ENCODE data around the gene PCBP3. TPM values are rescaled to one million over a fixed set of nuclear protein-coding genes. Genes with fewer than 3 reads are reported as not detected.

Gene PCBP3
- total and polyA plus RNA-seq, 2 of the 13 experiments (the other 11 are each of a cell fraction or from before 2014, with no cell fraction given) = not detected

DNA sequence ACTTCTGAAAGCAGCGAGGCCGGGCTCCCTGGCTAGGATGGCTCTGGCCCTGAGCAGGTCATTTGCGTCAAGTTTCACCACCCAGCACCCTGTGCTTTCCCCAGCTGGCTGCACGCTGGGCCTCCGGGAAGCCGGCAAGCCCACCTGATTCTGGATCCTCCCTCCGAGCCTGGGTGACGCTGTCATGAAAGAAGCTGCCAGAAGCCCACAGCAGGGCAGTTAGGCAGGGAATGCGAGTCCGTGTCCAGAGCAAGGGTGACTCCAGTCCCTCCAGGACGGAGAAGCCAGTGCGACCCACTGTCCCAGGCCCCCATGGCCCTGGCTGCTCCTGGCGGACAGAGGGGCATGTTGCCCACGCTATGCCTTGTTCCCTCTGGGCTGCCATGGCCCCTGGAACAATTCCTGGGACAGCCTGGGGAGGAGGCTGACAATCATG is 44.4 kb upstream of the PCBP3 start:
- WGBS (ENCODE audit: low lambda C conversion rate) = 80% methylated on average over 1 of the region's 14 CpGs

More for the DNA sequence above, 44.4 kb upstream of the PCBP3 start:
- intact Hi-C loops (cut with micrococcal nuclease; ENCODE audit: unreplicated experiment) (no loop called here), in situ Hi-C loops (cut with HindIII; ENCODE audit: extremely low pct_ligation_motif_present, low pct_unique_long_range_greater_than_20kb) (loop anchor here (5.0 kb wide), 1 partner anchor 42 kb away; no protein-coding TSS in a partner anchor)
- Histone ChIP-seq H3K4me1 (ENCODE audit: insufficient read depth, low read length) (no peaks in the 10 kb centered on the region), H4K20me1 (ENCODE audit: insufficient read depth, low read length) (no peaks in the 10 kb centered on the region), H3K27ac (ENCODE audit: extremely low read length, insufficient read depth, low read length) (no peak overlapping the region), H3K79me2 (ENCODE audit: insufficient read depth, low read length) (no peaks in the 10 kb centered on the region), H3K9me3 (ENCODE audit: low read length) (peaks cover 7% of the 10 kb centered on the region; the same call in 1 of the 2 replicates), H2AFZ (ENCODE audit: low read length) (no peak overlapping the region), H3K27me3 (ENCODE audit: control insufficient read depth in 1 of 2, insufficient read depth in 2 of 2, low read length in 2 of 2) (no peaks in the 10 kb centered on the region; a peak in 2 of 5 replicates), H3K4me2 (ENCODE audit: low read depth, low read length) (no peak overlapping the region), H3K4me3 (replicated peaks in 1 of 3; ENCODE audit: insufficient read depth in 1 of 3, low read depth in 2 of 3, low read length in 3 of 3) (no peak overlapping the region), H3K36me3 (replicated peaks in 1 of 2; ENCODE audit: control insufficient read depth in 1 of 2, insufficient read depth in 2 of 2, low read length in 2 of 2) (no peaks in the 10 kb centered on the region), H3K9ac (ENCODE audit: insufficient read depth, low read depth, low read length) (no peak overlapping the region)
- ChIA-PET POLR2A (no interaction called here), CTCF (ENCODE audit: low intra/inter-chr PET ratio, low total read pairs) (no interaction called here)
- FAIRE-seq (no peak), DNase-seq (ENCODE audit: low spot score) (no peak), ATAC-seq (no peak)
- TF ChIP-seq, protein P1, sequence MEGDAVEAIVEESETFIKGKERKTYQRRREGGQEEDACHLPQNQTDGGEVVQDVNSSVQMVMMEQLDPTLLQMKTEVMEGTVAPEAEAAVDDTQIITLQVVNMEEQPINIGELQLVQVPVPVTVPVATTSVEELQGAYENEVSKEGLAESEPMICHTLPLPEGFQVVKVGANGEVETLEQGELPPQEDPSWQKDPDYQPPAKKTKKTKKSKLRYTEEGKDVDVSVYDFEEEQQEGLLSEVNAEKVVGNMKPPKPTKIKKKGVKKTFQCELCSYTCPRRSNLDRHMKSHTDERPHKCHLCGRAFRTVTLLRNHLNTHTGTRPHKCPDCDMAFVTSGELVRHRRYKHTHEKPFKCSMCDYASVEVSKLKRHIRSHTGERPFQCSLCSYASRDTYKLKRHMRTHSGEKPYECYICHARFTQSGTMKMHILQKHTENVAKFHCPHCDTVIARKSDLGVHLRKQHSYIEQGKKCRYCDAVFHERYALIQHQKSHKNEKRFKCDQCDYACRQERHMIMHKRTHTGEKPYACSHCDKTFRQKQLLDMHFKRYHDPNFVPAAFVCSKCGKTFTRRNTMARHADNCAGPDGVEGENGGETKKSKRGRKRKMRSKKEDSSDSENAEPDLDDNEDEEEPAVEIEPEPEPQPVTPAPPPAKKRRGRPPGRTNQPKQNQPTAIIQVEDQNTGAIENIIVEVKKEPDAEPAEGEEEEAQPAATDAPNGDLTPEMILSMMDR (CRISPR knock-in tag; IDR thresholded peaks at IDR 0.05) = no peak
- TF ChIP-seq ZNF879 (CRISPR knock-in tag; IDR thresholded peaks at IDR 0.05) (no peak), MBD4 (IDR thresholded peaks at IDR 0.05; ENCODE audit: borderline replicate concordance, low read length) (no peak), HNF4A (CRISPR knock-in tag; IDR thresholded peaks at IDR 0.05) (no peak), AHR (CRISPR knock-in tag; IDR thresholded peaks at IDR 0.05) (no peak), ZFP36 (IDR thresholded peaks at IDR 0.05; ENCODE audit: borderline replicate concordance, low read depth, low read length, partially characterized antibody) (no peak), ZNF788 (CRISPR knock-in tag; IDR thresholded peaks at IDR 0.05; ENCODE audit: borderline replicate concordance) (no peak), ZFP90 (CRISPR knock-in tag; IDR thresholded peaks at IDR 0.05; ENCODE audit: borderline replicate concordance) (no peak), HNRNPK (IDR thresholded peaks at IDR 0.05; ENCODE audit: low read depth, low read length, poor library complexity, severe bottlenecking) (no peak), ZNF230 (CRISPR knock-in tag; IDR thresholded peaks at IDR 0.05) (no peak), FOSL2 (CRISPR knock-in tag; IDR thresholded peaks at IDR 0.05) (no peak), ZSCAN12 (CRISPR knock-in tag; IDR thresholded peaks at IDR 0.05) (no peak), ZNF432 (CRISPR knock-in tag; IDR thresholded peaks at IDR 0.05; ENCODE audit: borderline replicate concordance) (no peak), ZBTB38 (CRISPR knock-in tag; IDR thresholded peaks at IDR 0.05) (no peak), ZNF577 (CRISPR knock-in tag; IDR thresholded peaks at IDR 0.05; ENCODE audit: borderline replicate concordance, low read depth) (no peak)
- TF ChIP-seq, protein P2, sequence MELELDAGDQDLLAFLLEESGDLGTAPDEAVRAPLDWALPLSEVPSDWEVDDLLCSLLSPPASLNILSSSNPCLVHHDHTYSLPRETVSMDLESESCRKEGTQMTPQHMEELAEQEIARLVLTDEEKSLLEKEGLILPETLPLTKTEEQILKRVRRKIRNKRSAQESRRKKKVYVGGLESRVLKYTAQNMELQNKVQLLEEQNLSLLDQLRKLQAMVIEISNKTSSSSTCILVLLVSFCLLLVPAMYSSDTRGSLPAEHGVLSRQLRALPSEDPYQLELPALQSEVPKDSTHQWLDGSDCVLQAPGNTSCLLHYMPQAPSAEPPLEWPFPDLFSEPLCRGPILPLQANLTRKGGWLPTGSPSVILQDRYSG (CRISPR knock-in tag; IDR thresholded peaks at IDR 0.05) = no peak
- TF ChIP-seq, protein P3, sequence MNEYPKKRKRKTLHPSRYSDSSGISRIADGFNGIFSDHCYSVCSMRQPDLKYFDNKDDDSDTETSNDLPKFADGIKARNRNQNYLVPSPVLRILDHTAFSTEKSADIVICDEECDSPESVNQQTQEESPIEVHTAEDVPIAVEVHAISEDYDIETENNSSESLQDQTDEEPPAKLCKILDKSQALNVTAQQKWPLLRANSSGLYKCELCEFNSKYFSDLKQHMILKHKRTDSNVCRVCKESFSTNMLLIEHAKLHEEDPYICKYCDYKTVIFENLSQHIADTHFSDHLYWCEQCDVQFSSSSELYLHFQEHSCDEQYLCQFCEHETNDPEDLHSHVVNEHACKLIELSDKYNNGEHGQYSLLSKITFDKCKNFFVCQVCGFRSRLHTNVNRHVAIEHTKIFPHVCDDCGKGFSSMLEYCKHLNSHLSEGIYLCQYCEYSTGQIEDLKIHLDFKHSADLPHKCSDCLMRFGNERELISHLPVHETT (CRISPR knock-in tag; conservative IDR thresholded peaks at IDR 0.05) = no peak
- TF ChIP-seq, protein P4, sequence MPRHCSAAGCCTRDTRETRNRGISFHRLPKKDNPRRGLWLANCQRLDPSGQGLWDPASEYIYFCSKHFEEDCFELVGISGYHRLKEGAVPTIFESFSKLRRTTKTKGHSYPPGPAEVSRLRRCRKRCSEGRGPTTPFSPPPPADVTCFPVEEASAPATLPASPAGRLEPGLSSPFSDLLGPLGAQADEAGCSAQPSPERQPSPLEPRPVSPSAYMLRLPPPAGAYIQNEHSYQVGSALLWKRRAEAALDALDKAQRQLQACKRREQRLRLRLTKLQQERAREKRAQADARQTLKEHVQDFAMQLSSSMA (CRISPR knock-in tag; IDR thresholded peaks at IDR 0.05) = no peak
- BruUV-seq (replicated peaks) = no TSS peak

All from HepG2 (cell line).